CD4-positive, alpha-beta T cell (primary cell): ENCODE data around the gene NUDT9. TPM values are rescaled to one million over a fixed set of nuclear protein-coding genes. Genes with fewer than 3 reads are reported as not detected.

Experiments used
- ATAC-seq: fragments of 200-7000 bp; cut with Tn5 transposase; one replicate; pipeline ENCODE4 v1.10.0; 2022; ENCODE audit warnings: mild to moderate bottlenecking; ENCODE audit not compliant: poor library complexity
- CTCF ChIA-PET: fragments of 350-600 bp; sonication (Branson Sonifier 250); formaldehyde crosslinking; loops from one replicate; lab custom pipeline; 2021; ENCODE audit warnings: antibody characterized with exemption, inconsistent platforms; lab: Charles Lee
- POLR2A ChIA-PET: fragments of 350-600 bp; sonication (Branson Sonifier 250); formaldehyde crosslinking; loops from one replicate; lab custom pipeline; 2021; ENCODE audit warnings: antibody characterized with exemption, inconsistent platforms; lab: Charles Lee
- DNase-seq, 14 experiments: peaks; one replicate each; pipeline ENCODE4 v3.0.0-alpha.2; 2013 to 2020; ENCODE audit warnings: mixed read lengths in 2 of 14
- H3K27ac ChIP-seq, 2 donors: one replicate each; pipeline versions ENCODE4 v1.5.1 to v1.7.0; 2013; ENCODE audit warnings: low read length in 2 of 2, low read depth in 1 of 2, mild to moderate bottlenecking in 1 of 2
- H3K27me3 ChIP-seq, 2 experiments: 1 replicate in 1 of 2; 2 replicates in 1 of 2; pipeline versions ENCODE4 v1.6.1 to v1.7.0; 2013; ENCODE audit warnings: low read length in 2 of 2, control low read depth in 1 of 2, mild to moderate bottlenecking in 1 of 2, moderate library complexity in 1 of 2; ENCODE audit not compliant: insufficient read depth in 2 of 2, control insufficient read depth in 1 of 2
- H3K36me3 ChIP-seq: one replicate; pipeline ENCODE4 v1.6.1; 2013; ENCODE audit warnings: low read length, control low read depth; ENCODE audit not compliant: insufficient read depth
- H3K4me1 ChIP-seq: one replicate; pipeline ENCODE4 v1.6.1; 2013; ENCODE audit warnings: low read length, control low read depth; ENCODE audit not compliant: insufficient read depth
- H3K4me3 ChIP-seq: one replicate; pipeline ENCODE4 v1.5.1; 2013; ENCODE audit warnings: mild to moderate bottlenecking, low read length, moderate library complexity
- H3K9me3 ChIP-seq, 2 experiments: 1 replicate in 1 of 2; 2 replicates in 1 of 2; pipeline versions ENCODE4 v1.6.1 to v1.7.0; 2013; ENCODE audit warnings: low read length in 2 of 2, mild to moderate bottlenecking in 2 of 2, control low read depth in 1 of 2, moderate library complexity in 1 of 2; ENCODE audit not compliant: control insufficient read depth in 1 of 2, insufficient read depth in 1 of 2
- H3K27ac Mint-ChIP-seq: one replicate; pipeline ENCODE4 v1.8.0; 2020; ENCODE audit warnings: mixed read lengths
- H3K27me3 Mint-ChIP-seq: one replicate; pipeline ENCODE4 v1.8.0; 2021; ENCODE audit warnings: mixed read lengths
- H3K36me3 Mint-ChIP-seq: one replicate; pipeline ENCODE4 v1.8.0; 2021; ENCODE audit warnings: low read depth, mixed read lengths
- H3K4me1 Mint-ChIP-seq: one replicate; pipeline ENCODE4 v1.8.0; 2021; ENCODE audit warnings: low read depth, mixed read lengths
- H3K4me3 Mint-ChIP-seq: one replicate; pipeline ENCODE4 v1.8.0; 2020; ENCODE audit warnings: mild to moderate bottlenecking, mixed read lengths
- H3K9me3 Mint-ChIP-seq: one replicate; pipeline ENCODE4 v1.8.0; 2020; ENCODE audit warnings: mixed read lengths
- intact Hi-C, 2 experiments: fragments of 100-400 bp; cut with DNase I in 1 of 2; cut with micrococcal nuclease in 1 of 2; formaldehyde crosslinking; loops; one replicate each; pipeline versions ENCODE4 v1.15.1 to v1.9.0; 2023 to 2025; cut with DNase I, micrococcal nuclease
- total RNA-seq, 174 experiments: library from RNA in 2 of 174; stranded (reverse) in 2 of 174; gene quantifications; one replicate each; pipeline ENCODE4 v1.2.3 and lab custom pipeline; 2021 to 2026
- TF ChIP-seq, protein P1 (sequence below): fragments of 200-600 bp; IDR thresholded peaks from one replicate; pipeline ENCODE4 v1.8.0; 2022; ENCODE audit warnings: antibody characterized with exemption, mild to moderate bottlenecking

NUDT9 gene
- total RNA-seq, 2 experiments from 2014 or later = 4.4 to 4.8 TPM

DNA sequence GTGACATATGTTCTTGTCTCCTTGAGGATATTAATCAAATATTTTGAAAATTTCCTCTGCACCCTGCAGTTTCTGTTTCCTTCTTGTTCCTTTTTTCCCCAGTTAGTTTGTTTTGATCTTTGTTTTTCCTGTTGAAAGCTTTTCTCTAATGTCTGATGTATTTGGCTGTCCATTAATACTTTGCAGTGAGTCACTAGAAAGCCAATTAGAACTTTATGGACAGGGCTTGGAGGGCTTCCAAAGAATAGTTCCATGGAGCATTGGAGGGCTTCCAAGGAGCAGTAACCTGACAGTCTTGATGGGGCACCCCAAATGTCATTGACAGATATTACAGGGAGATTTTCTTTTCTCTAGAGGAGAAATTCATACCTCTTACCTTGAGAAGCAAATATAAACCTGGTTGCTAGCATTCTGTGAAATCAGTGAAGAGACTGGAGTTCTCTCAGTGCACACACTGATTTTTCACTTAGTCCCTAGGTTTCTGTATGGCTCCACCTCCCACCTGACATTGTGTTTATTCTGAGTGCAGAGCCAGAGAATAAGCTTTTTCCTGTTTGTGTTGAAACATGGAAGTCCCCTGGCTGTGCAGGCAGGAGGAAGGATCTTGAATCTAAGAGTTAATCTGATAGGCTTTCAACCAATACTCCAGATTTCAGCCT is 80.3 kb downstream of the NUDT9 start:
- Mint-ChIP-seq H3K9me3 (no peaks in the 10 kb centered on the region), H3K27ac (no peak overlapping the region), H3K4me3 (no peak overlapping the region), H3K4me1 (peaks cover 7% of the 10 kb centered on the region), H3K27me3 (no peaks in the 10 kb centered on the region), H3K36me3 (no peaks in the 10 kb centered on the region)
- intact Hi-C loops = no loop called here
- H3K9me3 ChIP-seq = no peaks in the 10 kb centered on the region
- H3K4me1 ChIP-seq = no peaks in the 10 kb centered on the region
- ATAC-seq (no peak), DNase-seq (no peak)
- POLR2A ChIA-PET = no interaction called here
- no peaks in the 10 kb centered on the region for H3K36me3 ChIP-seq
- no peaks in the 10 kb centered on the region for H3K27me3 ChIP-seq
- no peak overlapping the region for H3K27ac ChIP-seq
- CTCF ChIA-PET = no interaction called here
- H3K4me3 ChIP-seq = no peak overlapping the region
- TF ChIP-seq, protein P1, sequence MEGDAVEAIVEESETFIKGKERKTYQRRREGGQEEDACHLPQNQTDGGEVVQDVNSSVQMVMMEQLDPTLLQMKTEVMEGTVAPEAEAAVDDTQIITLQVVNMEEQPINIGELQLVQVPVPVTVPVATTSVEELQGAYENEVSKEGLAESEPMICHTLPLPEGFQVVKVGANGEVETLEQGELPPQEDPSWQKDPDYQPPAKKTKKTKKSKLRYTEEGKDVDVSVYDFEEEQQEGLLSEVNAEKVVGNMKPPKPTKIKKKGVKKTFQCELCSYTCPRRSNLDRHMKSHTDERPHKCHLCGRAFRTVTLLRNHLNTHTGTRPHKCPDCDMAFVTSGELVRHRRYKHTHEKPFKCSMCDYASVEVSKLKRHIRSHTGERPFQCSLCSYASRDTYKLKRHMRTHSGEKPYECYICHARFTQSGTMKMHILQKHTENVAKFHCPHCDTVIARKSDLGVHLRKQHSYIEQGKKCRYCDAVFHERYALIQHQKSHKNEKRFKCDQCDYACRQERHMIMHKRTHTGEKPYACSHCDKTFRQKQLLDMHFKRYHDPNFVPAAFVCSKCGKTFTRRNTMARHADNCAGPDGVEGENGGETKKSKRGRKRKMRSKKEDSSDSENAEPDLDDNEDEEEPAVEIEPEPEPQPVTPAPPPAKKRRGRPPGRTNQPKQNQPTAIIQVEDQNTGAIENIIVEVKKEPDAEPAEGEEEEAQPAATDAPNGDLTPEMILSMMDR = no peak

DNA sequence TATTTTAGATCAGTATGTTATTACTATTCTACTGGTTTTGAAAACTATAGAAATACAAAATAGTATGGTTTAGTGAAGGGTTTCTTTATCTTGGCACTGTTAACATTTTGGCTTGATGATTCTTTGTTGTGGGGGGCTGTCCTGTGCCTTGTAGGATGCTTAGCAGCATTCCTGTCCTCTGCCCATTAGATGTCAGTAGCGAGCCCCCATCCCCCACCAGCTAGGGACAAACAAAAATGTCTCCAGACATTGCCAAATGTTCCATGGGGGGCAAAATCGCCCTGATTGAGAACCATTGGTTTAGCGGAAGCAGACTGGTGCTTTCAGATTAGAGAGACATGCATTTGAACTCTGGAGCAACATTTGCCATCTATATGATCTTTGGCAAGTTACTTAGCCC is 83.5 kb downstream of the NUDT9 start:
- Histone ChIP-seq H3K9me3 (no peaks in the 10 kb centered on the region), H3K27ac (no peak overlapping the region), H3K4me1 (no peaks in the 10 kb centered on the region), H3K36me3 (no peaks in the 10 kb centered on the region), H3K27me3 (no peaks in the 10 kb centered on the region), H3K4me3 (no peak overlapping the region)
- ChIA-PET CTCF (no interaction called here), POLR2A (no interaction called here)
- H3K9me3 Mint-ChIP-seq = no peaks in the 10 kb centered on the region
- H3K27me3 Mint-ChIP-seq = no peaks in the 10 kb centered on the region
- DNase-seq (no peak), ATAC-seq (no peak)
- no peaks in the 10 kb centered on the region for H3K4me1 Mint-ChIP-seq
- H3K4me3 Mint-ChIP-seq = no peak overlapping the region
- H3K27ac Mint-ChIP-seq = no peak overlapping the region
- TF ChIP-seq, protein P1 = no peak
- intact Hi-C loops = no loop called here
- no peaks in the 10 kb centered on the region for H3K36me3 Mint-ChIP-seq

DNA sequence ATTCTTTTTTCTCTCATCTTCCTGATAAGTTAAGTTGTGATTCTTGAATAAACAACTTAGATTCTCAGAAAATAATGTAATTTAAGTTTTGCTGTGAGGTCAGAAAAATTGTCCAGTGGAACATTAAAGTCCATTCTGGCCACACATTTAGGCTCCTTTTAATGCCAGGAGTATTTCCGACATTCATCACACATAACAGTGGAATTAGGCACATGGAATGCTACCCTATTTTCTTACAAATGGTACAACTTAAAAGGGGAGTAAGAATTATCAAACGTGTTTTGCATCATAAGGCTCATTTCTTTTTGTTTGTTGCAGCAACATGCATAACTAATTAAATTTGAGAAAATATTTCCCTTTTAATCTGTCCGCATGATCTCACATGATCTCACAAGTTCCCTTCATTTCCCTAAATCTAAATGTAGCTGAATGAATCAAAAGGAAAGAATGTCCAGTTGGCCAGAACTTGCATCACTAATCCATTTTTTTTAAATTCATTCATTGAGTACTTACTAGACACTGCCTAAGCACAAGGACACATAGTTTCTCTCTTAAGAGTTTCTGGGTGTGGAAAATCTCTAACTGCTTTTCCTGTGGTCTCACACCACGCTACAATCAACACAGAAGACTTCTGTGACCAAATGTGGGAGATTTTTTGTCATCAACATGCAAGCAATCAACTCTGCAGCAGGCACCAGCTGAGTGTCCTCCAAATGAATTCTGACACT is 84.8 kb downstream of the NUDT9 start:
- TF ChIP-seq, protein P1 = no peak
- Histone ChIP-seq H3K4me1 (no peaks in the 10 kb centered on the region), H3K27ac (no peak overlapping the region), H3K36me3 (no peaks in the 10 kb centered on the region), H3K4me3 (no peak overlapping the region), H3K27me3 (no peaks in the 10 kb centered on the region), H3K9me3 (no peaks in the 10 kb centered on the region)
- CTCF ChIA-PET = interaction anchor here (1.5 kb wide), 1 partner anchor 9 kb away, joined by 3 read pairs; no protein-coding TSS in a partner anchor
- POLR2A ChIA-PET = no interaction called here
- no peak overlapping the region for H3K27ac Mint-ChIP-seq
- H3K9me3 Mint-ChIP-seq = no peaks in the 10 kb centered on the region
- DNase-seq (no peak), ATAC-seq (no peak)
- H3K36me3 Mint-ChIP-seq = no peaks in the 10 kb centered on the region
- H3K4me1 Mint-ChIP-seq = no peaks in the 10 kb centered on the region
- no peaks in the 10 kb centered on the region for H3K27me3 Mint-ChIP-seq
- intact Hi-C loops = no loop called here
- no peak overlapping the region for H3K4me3 Mint-ChIP-seq

Other genes starting within 250 kb of the NUDT9 start
- 1 to 10 TPM; 6.3 to 7.0 TPM for gene KLHL8, start 202.0 kb upstream of the NUDT9 start, total RNA-seq
- gene HSD17B13, start 99.7 kb upstream of the NUDT9 start, total RNA-seq = under 1 TPM; 0.17 to 0.27 TPM
- 10 to 100 TPM; 34.9 to 36.5 TPM for gene HSD17B11, start 31.4 kb upstream of the NUDT9 start, total RNA-seq
- gene SPARCL1, start 106.8 kb downstream of the NUDT9 start, total RNA-seq = not detected
- not detected for gene DSPP, start 186.0 kb downstream of the NUDT9 start, total RNA-seq
- gene DMP1, start 227.7 kb downstream of the NUDT9 start, total RNA-seq = not detected